Stomach (tissue), 4 donors: ENCODE data around the gene JMJD1C.

Experiments
- CTCF ChIP-seq, 7 experiments: fragments of 450-650 bp in 4 of 7; fragments of 200-600 bp in 3 of 7; sonication (generic) in 3 of 7; IDR thresholded peaks; one replicate each; pipeline ENCODE4 v1.5.1; 2016 to 2019; ENCODE audit warnings: antibody characterized with exemption in 7 of 7, control low read depth in 2 of 7, mild to moderate bottlenecking in 1 of 7
- EP300 ChIP-seq: sonication (generic); formaldehyde crosslinking; IDR thresholded peaks from one replicate; pipeline ENCODE4 v1.6.1; 2017; ENCODE audit warnings: antibody characterized with exemption
- POLR2A ChIP-seq, 4 donors: fragments of 450-650 bp; IDR thresholded peaks; one replicate each; pipeline ENCODE4 v1.6.1; 2016; ENCODE audit warnings: antibody characterized with exemption in 4 of 4, control low read depth in 2 of 4, mild to moderate bottlenecking in 1 of 4, moderate library complexity in 1 of 4
- POLR2AphosphoS5 ChIP-seq, 3 donors: sonication (generic); formaldehyde crosslinking; IDR thresholded peaks; one replicate each; pipeline ENCODE4 v1.6.1; 2016; ENCODE audit warnings: antibody characterized with exemption in 3 of 3

DNA sequence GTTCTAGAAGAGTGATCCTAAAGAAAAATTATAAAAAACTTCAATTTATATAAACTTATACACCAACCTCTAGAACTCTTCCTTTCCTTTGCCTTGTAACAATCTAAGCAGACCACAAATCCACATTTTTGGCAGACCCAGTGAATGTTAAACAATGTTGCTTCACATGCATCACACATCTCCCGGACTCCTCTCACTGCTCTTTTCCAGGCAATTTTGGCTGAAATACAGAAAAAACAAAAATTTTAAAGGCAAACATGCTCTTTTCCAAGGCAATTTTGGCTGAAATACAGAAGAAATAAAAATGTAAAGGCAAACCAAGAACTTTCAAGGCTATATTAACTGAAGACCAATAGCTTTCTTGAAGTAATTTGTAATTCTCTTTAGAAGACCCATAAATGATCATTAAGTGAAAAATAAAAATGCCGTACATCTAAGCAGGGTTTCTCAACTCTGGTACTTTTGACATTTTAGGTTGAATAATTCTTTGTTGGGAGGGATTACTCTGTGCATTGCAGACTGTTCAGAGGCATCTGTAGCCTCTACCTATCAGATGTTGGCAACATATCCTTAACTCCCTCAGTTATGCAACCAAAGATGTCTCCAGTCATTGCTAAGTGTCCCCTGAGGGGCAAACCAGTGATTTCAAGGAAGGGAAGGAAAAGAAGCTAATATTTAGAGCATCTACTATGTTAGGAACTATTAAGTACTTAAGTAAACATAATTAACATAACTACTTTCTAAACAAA lies 268.3 kb downstream of the JMJD1C start:
- TF ChIP-seq CTCF (IDR thresholded peaks at IDR 0.05) (no peak), POLR2A (IDR thresholded peaks at IDR 0.05) (no peak), POLR2AphosphoS5 (IDR thresholded peaks at IDR 0.05) (no peak), EP300 (no peak)
